NCI-H2171 (cell line): ENCODE measurements around the gene LYRM2.
A peak's percentile ranks its signal among the peaks of the same experiment; 100 is the strongest.

Experiments
- DNase-seq: peaks from one replicate; lab custom pipeline; 2025; lab: John Stamatoyannopoulos, UW

LYRM2 gene

GRCh38 chr6:89591745-89592144, 46.8 kb downstream of the LYRM2 start:
- no peak for DNase-seq

GRCh38 chr6:89590133-89590532, 48.4 kb downstream of the LYRM2 start:
- DNase-seq, result no peak

- DNase-seq, result no peak
These were observed 49.1 kb downstream of the LYRM2 start for GRCh38 chr6:89589297-89590025.

GRCh38 chr6:89585154-89585553, 53.4 kb downstream of the LYRM2 start:
- no peak for DNase-seq

GRCh38 chr6:89584539-89584938, 54.0 kb downstream of the LYRM2 start:
- DNase-seq, result no peak

GRCh38 chr6:89583559-89583958, 55.0 kb downstream of the LYRM2 start:
- no peak for DNase-seq

- no peak for DNase-seq
These were observed 55.8 kb downstream of the LYRM2 start for GRCh38 chr6:89582669-89583325.

GRCh38 chr6:89581689-89582088, 56.9 kb downstream of the LYRM2 start:
- DNase-seq, result peak; percentile 81

GRCh38 chr6:89580997-89581666, 57.4 kb downstream of the LYRM2 start:
- DNase-seq, result no peak

- DNase-seq, result no peak
These were observed 63.0 kb downstream of the LYRM2 start for GRCh38 chr6:89575562-89575960.

- no peak for DNase-seq
These were observed 63.5 kb downstream of the LYRM2 start for GRCh38 chr6:89574910-89575561.

- DNase-seq, result no peak
These were observed 70.7 kb downstream of the LYRM2 start for GRCh38 chr6:89567630-89568390.

- DNase-seq, result no peak
These were observed 71.5 kb downstream of the LYRM2 start for GRCh38 chr6:89566930-89567629.

GRCh38 chr6:89566008-89566800, 72.3 kb downstream of the LYRM2 start:
- peak; percentile 12 for DNase-seq

GRCh38 chr6:89564752-89565427, 73.7 kb downstream of the LYRM2 start:
- no peak for DNase-seq

GRCh38 chr6:89563866-89564265, 74.7 kb downstream of the LYRM2 start:
- DNase-seq, result no peak

- DNase-seq, result peak; percentile 16
These were observed 76.2 kb downstream of the LYRM2 start for GRCh38 chr6:89562093-89562973.

- no peak for DNase-seq
These were observed 79.1 kb downstream of the LYRM2 start for GRCh38 chr6:89559487-89559886.

GRCh38 chr6:89555806-89556205, 82.7 kb downstream of the LYRM2 start:
- DNase-seq, result no peak
